Right kidney (tissue), 1 donor: ENCODE measurements around the gene TP53INP2.
"Not testable (repeated sequence)": the region's sequence is repeated elsewhere in the genome, so short reads cannot be mapped to it uniquely, and the experiment has no call there.

ENCODE experiments used
- DNase-seq: peaks from one replicate; pipeline ENCODE4 v3.0.0-alpha.2; 2016

TP53INP2 gene

GRCh38 chr20:34722560-34722959 is 18.4 kb downstream of the TP53INP2 start:
- not testable (repeated sequence) for DNase-seq

GRCh38 chr20:34724172-34724571 is 20.0 kb downstream of the TP53INP2 start:
- DNase-seq: no peak

GRCh38 chr20:34729416-34729815 is 25.3 kb downstream of the TP53INP2 start:
- DNase-seq: no peak

- no peak for DNase-seq
Measured at GRCh38 chr20:34732523-34732922, 28.4 kb downstream of the TP53INP2 start.

GRCh38 chr20:34736106-34736735 is 32.1 kb downstream of the TP53INP2 start:
- DNase-seq: no peak

- no peak for DNase-seq
Measured at GRCh38 chr20:34743039-34743438, 38.9 kb downstream of the TP53INP2 start.

- no peak for DNase-seq
Measured at GRCh38 chr20:34744340-34744739, 40.2 kb downstream of the TP53INP2 start.

GRCh38 chr20:34744847-34745246 is 40.7 kb downstream of the TP53INP2 start:
- DNase-seq: no peak

- no peak for DNase-seq
Measured at GRCh38 chr20:34746674-34747073, 42.5 kb downstream of the TP53INP2 start.

- no peak for DNase-seq
Measured at GRCh38 chr20:34747479-34747878, 43.3 kb downstream of the TP53INP2 start.

- DNase-seq: no peak
Measured at GRCh38 chr20:34748709-34749108, 44.6 kb downstream of the TP53INP2 start.

GRCh38 chr20:34750484-34750883 is 46.3 kb downstream of the TP53INP2 start:
- no peak for DNase-seq

GRCh38 chr20:34751453-34751852 is 47.3 kb downstream of the TP53INP2 start:
- DNase-seq: no peak

GRCh38 chr20:34753706-34754461 is 49.7 kb downstream of the TP53INP2 start:
- DNase-seq: no peak

- no peak for DNase-seq
Measured at GRCh38 chr20:34754611-34755010, 50.5 kb downstream of the TP53INP2 start.

GRCh38 chr20:34755367-34755766 is 51.2 kb downstream of the TP53INP2 start:
- no peak for DNase-seq

GRCh38 chr20:34762031-34762555 is 57.9 kb downstream of the TP53INP2 start:
- no peak for DNase-seq
